GM23338 (cell line): ENCODE data around the gene PKD1L1. TPM values are rescaled to one million over a fixed set of nuclear protein-coding genes. Genes with fewer than 3 reads are reported as not detected.
A peak's percentile ranks its signal among the peaks of the same experiment; 100 is the strongest.

Experiments
- ATAC-seq: fragments of 200-7000 bp; cut with Tn5 transposase; 3 replicates; pipeline ENCODE4 v1.9.1; 2020
- DNase-seq: peaks from one replicate; pipeline ENCODE4 v3.0.0-alpha.2; 2015; ENCODE audit warnings: low spot score
- H2AFZ ChIP-seq: fragments of 200-600 bp; sonication (generic); 2 replicates; pipeline ENCODE4 v1.8.0; 2016; ENCODE audit warnings: antibody characterized with exemption, mild to moderate bottlenecking, moderate library complexity
- H3F3A ChIP-seq: fragments of 200-600 bp; sonication (generic); replicated peaks from 2 replicates; pipeline ENCODE4 v1.8.0; 2017; ENCODE audit warnings: antibody characterized with exemption, mixed run types, low read depth
- H3K27ac ChIP-seq: fragments of 200-600 bp; sonication (generic); 2 replicates; pipeline ENCODE4 v1.6.1; 2016; ENCODE audit warnings: low read depth
- H3K27me3 ChIP-seq: fragments of 200-600 bp; sonication (generic); 2 replicates; pipeline ENCODE4 v1.8.0; 2016; ENCODE audit warnings: mild to moderate bottlenecking, mixed run types, moderate library complexity; ENCODE audit not compliant: insufficient read depth
- H3K36me3 ChIP-seq: fragments of 200-600 bp; sonication (generic); 2 replicates; pipeline ENCODE4 v1.8.0; 2016; ENCODE audit warnings: mild to moderate bottlenecking; ENCODE audit not compliant: insufficient read depth
- H3K4me1 ChIP-seq: fragments of 200-600 bp; sonication (generic); 2 replicates; pipeline ENCODE4 v1.8.0; 2016; ENCODE audit warnings: mild to moderate bottlenecking, moderate library complexity; ENCODE audit not compliant: insufficient read depth
- H3K4me2 ChIP-seq: fragments of 200-600 bp; sonication (generic); 2 replicates; pipeline ENCODE4 v1.7.1; 2017; ENCODE audit warnings: mixed run types
- H3K4me3 ChIP-seq: fragments of 200-600 bp; sonication (generic); 2 replicates; pipeline ENCODE4 v1.6.1; 2016; ENCODE audit warnings: mixed run types
- H3K79me2 ChIP-seq: fragments of 200-600 bp; sonication (generic); replicated peaks from 2 replicates; pipeline ENCODE4 v1.8.0; 2017; ENCODE audit warnings: mild to moderate bottlenecking; ENCODE audit not compliant: insufficient read depth
- H3K9me2 ChIP-seq: fragments of 200-600 bp; sonication (generic); 2 replicates; pipeline ENCODE4 v1.8.0; 2017; ENCODE audit not compliant: insufficient read depth
- H4K20me1 ChIP-seq: fragments of 200-600 bp; sonication (generic); replicated peaks from 2 replicates; pipeline ENCODE4 v1.8.0; 2017; ENCODE audit warnings: mild to moderate bottlenecking; ENCODE audit not compliant: insufficient read depth
- H3K27ac Mint-ChIP-seq: 2 replicates; pipeline ENCODE4 v1.8.0; 2020; ENCODE audit warnings: inconsistent platforms, mild to moderate bottlenecking, moderate library complexity, mixed read lengths
- H3K27me3 Mint-ChIP-seq: 3 replicates; pipeline ENCODE4 v1.8.0; 2022; ENCODE audit warnings: low read depth, mild to moderate bottlenecking, moderate library complexity, mixed read lengths, inconsistent platforms; ENCODE audit not compliant: insufficient read depth, poor library complexity
- H3K36me3 Mint-ChIP-seq: 3 replicates; pipeline ENCODE4 v1.8.0; 2021; ENCODE audit warnings: low read depth, mild to moderate bottlenecking, inconsistent platforms, moderate library complexity, mixed read lengths
- H3K4me1 Mint-ChIP-seq: 3 replicates; pipeline ENCODE4 v1.8.0; 2020; ENCODE audit warnings: mild to moderate bottlenecking, inconsistent platforms, mixed read lengths
- H3K4me3 Mint-ChIP-seq: 3 replicates; pipeline ENCODE4 v1.8.0; 2021; ENCODE audit warnings: moderate library complexity, mild to moderate bottlenecking, inconsistent platforms, mixed read lengths
- H3K9me3 Mint-ChIP-seq: 3 replicates; pipeline ENCODE4 v1.8.0; 2020; ENCODE audit warnings: moderate library complexity, mild to moderate bottlenecking, inconsistent platforms, mixed read lengths
- CREB1 ChIP-seq: fragments of 250-450 bp; sonication (Bioruptor Pico); IDR thresholded peaks from 2 replicates; pipeline ENCODE4 v1.5.0; 2020; ENCODE audit warnings: low read depth, mild to moderate bottlenecking, moderate library complexity
- CTCF ChIP-seq, 2 experiments: fragments of 200-600 bp in 1 of 2; sonication (generic) in 1 of 2; conservative IDR thresholded peaks; 2 replicates each; pipeline versions ENCODE4 v1.5.1 to v1.6.1; 2016 to 2017; ENCODE audit warnings: antibody characterized with exemption in 2 of 2, low read depth in 2 of 2, mild to moderate bottlenecking in 2 of 2, moderate library complexity in 1 of 2
- ETS1 ChIP-seq: IDR thresholded peaks from 2 replicates; pipeline ENCODE4 v1.6.1; 2016; ENCODE audit warnings: antibody characterized with exemption
- EZH2 ChIP-seq: fragments of 200-600 bp; sonication (generic); IDR thresholded peaks from one replicate; pipeline ENCODE4 v1.8.0; 2017; ENCODE audit warnings: antibody characterized with exemption, mild to moderate bottlenecking, low read depth; ENCODE audit not compliant: unreplicated experiment
- EZH2phosphoT487 ChIP-seq: fragments of 200-600 bp; sonication (generic); IDR thresholded peaks from one replicate; pipeline ENCODE4 v1.8.1; 2018; ENCODE audit warnings: antibody characterized with exemption; ENCODE audit not compliant: unreplicated experiment
- JUNB ChIP-seq: IDR thresholded peaks from one replicate; pipeline ENCODE4 v1.6.1; 2016; ENCODE audit warnings: antibody characterized with exemption; ENCODE audit not compliant: unreplicated experiment
- NANOG ChIP-seq: IDR thresholded peaks from 2 replicates; pipeline ENCODE4 v1.6.1; 2016; ENCODE audit warnings: antibody characterized with exemption, borderline replicate concordance
- POLR2AphosphoS5 ChIP-seq: IDR thresholded peaks from 2 replicates; pipeline ENCODE4 v1.6.1; 2016; ENCODE audit warnings: antibody characterized with exemption, low read depth
- REST ChIP-seq: IDR thresholded peaks from one replicate; pipeline ENCODE4 v1.6.1; 2018; ENCODE audit warnings: antibody characterized with exemption; ENCODE audit not compliant: unreplicated experiment
- STAT1 ChIP-seq: IDR thresholded peaks from one replicate; pipeline ENCODE4 v1.6.1; 2016; ENCODE audit warnings: antibody characterized with exemption; ENCODE audit not compliant: unreplicated experiment
- ZNF114 ChIP-seq: fragments of 250-450 bp; sonication (Bioruptor Pico); IDR thresholded peaks from 2 replicates; pipeline ENCODE4 v1.5.0; 2020; ENCODE audit warnings: mild to moderate bottlenecking, moderate library complexity
- ZNF331 ChIP-seq: fragments of 250-450 bp; sonication (Bioruptor Pico); IDR thresholded peaks from 2 replicates; pipeline ENCODE4 v1.5.0; 2020; ENCODE audit warnings: low read depth, mild to moderate bottlenecking, moderate library complexity
- ZNF462 ChIP-seq: fragments of 250-450 bp; sonication (Bioruptor Pico); IDR thresholded peaks from 2 replicates; pipeline ENCODE4 v1.5.0; 2020; ENCODE audit warnings: mild to moderate bottlenecking, moderate library complexity
- polyA plus RNA-seq: library from polyadenylated mRNA; unstranded; fragments of >200 nt; fragmentation: Nextera tagmentation; extraction: Ambion mirVana; gene quantifications from 2 replicates; pipeline ENCODE4 v1.2.1, GENCODE V29; 2016
- total RNA-seq: library from RNA; depleted of rRNA; stranded (reverse); fragments of >200 nt; shearing (Covaris generic); gene quantifications from 2 replicates; pipeline ENCODE4 v1.2.3, GENCODE V29; 2014

PKD1L1 gene
- total and polyA plus RNA-seq, 2 experiments from 2014 or later: 0.03 TPM; not detected in 1

GRCh38 chr7:47914717-47915615 lies 33.3 kb downstream of the PKD1L1 start:
- Histone ChIP-seq H3K9me2 (no peaks in the 10 kb centered on the region), H3F3A (no peaks in the 10 kb centered on the region), H3K27ac (no peak overlapping the region), H3K4me3 (no peak overlapping the region), H3K4me2 (no peak overlapping the region), H4K20me1 (no peaks in the 10 kb centered on the region), H3K79me2 (no peaks in the 10 kb centered on the region), H3K36me3 (no peaks in the 10 kb centered on the region), H2AFZ (peak overlapping the region; percentile 24), H3K27me3 (no peaks in the 10 kb centered on the region), H3K4me1 (no peaks in the 10 kb centered on the region; the same call in none of the 2 replicates)
- DNase-seq: peak; percentile 40
- H3K4me1 Mint-ChIP-seq: peaks cover 16% of the 10 kb centered on the region; the same call in 2 of the 3 replicates
- H3K36me3 Mint-ChIP-seq: no peaks in the 10 kb centered on the region
- no peak overlapping the region for H3K4me3 Mint-ChIP-seq
- H3K9me3 Mint-ChIP-seq: no peaks in the 10 kb centered on the region; the same call in 2 of the 3 replicates
- TF ChIP-seq JUNB: no peak
- TF ChIP-seq EZH2phosphoT487: no peak
- TF ChIP-seq ETS1: no peak
- TF ChIP-seq STAT1: no peak
- TF ChIP-seq NANOG: no peak
- TF ChIP-seq REST: no peak
- TF ChIP-seq ZNF462 (CRISPR knock-in tag): no peak
- TF ChIP-seq CTCF (conservative IDR thresholded peaks at IDR 0.05; ENCODE audit: low read depth in 2 of 2): no peak
- TF ChIP-seq ZNF114 (CRISPR knock-in tag): no peak
- no peak for TF ChIP-seq CREB1
- no peak for TF ChIP-seq ZNF331 (CRISPR knock-in tag)
- TF ChIP-seq POLR2AphosphoS5: no peak
- TF ChIP-seq EZH2: no peak
- no peaks in the 10 kb centered on the region for H3K27me3 Mint-ChIP-seq
- peak; percentile 84 for ATAC-seq
- H3K27ac Mint-ChIP-seq: peak overlapping the region; percentile 37
